GM19324 (cell line): ENCODE results near the gene FOXJ2.
"Not testable (repeated sequence)": the region's sequence is repeated elsewhere in the genome, so short reads cannot be mapped to it uniquely, and the experiment has no call there.

Experiments
- ATAC-seq: cut with Tn5 transposase; IDR thresholded peaks from one replicate; pipeline ENCODE4 v1.9.1; 2021; ENCODE audit warnings: mild to moderate bottlenecking, moderate library complexity; ENCODE audit not compliant: unreplicated experiment, low FRiP score

The FOXJ2 gene

DNA sequence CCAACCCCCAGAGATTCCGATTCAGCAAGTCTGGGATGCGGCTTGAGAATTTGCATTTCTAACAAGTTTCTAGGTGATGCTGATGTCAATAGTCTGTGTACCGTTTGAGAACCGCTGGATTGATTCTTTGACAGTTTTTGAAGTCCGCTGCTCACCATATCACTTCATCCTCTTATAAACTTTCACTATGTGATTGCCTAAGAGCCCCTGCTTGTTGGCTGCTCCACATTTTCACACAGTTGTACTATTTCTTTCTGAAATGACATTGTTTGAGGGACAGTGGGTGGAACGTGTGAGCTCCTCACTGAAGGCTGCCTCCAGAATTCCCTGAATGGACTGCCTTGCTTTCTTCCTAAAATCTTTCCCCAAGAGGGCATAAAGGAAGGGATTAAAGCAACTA, 26.0 kb downstream of the FOXJ2 start:
- no peak for ATAC-seq

DNA sequence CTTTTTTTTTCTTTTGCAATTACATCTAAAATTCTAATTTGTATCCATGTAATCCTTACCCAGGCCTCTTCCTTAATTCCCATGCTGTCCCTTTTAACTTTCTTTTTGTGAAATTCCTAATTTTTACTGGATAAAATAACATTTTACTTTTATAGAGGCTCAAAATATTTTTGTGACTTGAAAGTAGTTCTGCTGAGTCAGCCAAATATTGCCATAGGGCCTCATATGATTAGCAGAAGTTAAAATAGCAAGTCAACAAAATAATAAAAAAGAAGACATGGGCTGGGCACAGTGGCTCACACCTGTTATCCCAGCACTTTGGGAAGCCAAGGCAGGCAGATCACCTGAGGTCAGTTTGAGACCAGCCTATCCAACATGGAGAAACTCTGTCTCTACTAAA, 31.6 kb downstream of the FOXJ2 start:
- no peak for ATAC-seq

DNA sequence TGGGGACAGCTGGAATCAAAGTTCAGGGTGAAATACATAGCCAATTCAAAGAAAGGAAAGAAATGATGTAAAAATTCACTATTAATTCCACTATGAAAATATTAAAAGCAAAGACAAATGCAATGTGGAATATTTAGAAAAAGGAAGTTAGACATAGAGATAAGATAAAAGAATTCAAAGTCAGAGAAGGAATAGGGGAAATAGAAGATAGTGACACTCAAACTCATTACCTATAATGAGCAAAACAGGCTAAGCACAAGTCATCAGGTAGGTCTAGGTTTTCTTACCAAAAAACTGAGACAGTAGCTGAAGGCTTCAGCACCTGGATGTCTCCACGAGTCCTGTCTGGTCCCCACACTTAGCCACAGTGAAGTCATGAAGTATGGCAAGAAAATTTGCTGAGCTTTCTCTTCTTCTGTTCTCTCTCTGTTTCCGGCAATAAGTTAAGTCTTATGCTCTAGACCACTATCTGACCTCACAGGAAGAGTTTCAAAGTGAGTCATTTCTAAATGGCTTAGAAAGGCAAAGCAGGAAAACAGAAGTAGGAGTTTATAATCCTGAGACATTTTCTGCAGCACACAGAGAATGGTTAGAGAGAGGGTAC, 33.6 kb downstream of the FOXJ2 start, which contains the start of gene C3AR1:
Gene C3AR1 (minus strand): TSS at position 369 of the 604 bp plus-strand sequence. CDS start 6,174 bp downstream, outside the sequence.
- no peak for ATAC-seq

DNA sequence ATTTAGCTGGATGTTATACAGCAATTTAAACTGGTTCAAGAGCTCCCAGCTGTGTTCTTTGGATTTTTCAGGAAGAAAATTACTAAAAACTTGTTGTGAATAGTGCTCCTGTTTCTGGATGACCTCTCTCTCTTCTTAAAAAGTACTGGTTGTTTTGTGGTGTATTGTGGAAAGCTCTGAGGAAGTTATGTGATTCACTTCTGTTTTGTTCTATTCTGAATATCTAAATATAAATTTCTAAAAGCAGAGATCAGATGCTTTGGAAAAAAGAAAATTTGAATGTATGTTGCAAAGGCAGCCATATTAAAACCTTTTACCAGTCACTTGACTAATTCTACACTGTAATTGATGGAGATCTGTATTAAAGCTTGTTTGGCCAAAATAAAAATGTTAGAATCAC, 37.1 kb downstream of the FOXJ2 start:
- ATAC-seq, result no peak

DNA sequence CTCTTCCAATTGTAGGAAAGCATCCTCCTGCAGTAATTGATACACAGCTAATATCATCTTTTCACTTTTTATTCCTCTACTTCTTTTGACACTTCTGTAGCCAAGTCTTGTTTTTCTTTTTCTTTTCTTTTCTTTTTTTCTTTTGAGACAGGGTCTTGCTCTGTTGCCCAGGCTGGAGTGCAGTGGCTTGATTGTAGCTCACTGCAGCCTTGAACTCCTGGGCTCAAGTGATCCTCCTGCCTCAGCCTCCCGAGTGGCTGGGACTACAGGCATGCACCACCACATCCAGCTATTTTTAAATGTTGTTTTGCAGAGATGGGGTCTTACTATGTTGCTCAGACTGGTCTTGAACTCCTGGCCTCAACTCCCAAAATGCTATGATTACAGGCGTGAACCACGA, 39.3 kb downstream of the FOXJ2 start:
- not testable (repeated sequence) for ATAC-seq

DNA sequence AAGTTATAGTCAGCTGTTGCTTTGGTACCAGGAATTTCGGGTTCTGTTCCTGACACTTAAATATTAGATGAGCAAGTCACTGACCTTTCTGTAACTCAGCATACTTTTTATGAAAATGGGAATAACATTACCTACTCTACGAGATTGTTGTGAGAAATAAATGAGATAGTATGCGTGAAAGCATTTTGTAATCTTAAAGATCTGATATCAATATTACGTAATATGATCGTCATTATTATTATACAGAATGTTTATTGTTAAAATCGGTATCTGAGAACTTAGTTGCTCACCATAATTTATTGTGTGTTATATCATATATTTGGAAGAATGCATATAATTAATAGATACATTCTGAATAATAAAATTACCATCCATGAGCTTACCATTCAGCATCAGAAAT, 43.4 kb downstream of the FOXJ2 start:
- no peak for ATAC-seq

DNA sequence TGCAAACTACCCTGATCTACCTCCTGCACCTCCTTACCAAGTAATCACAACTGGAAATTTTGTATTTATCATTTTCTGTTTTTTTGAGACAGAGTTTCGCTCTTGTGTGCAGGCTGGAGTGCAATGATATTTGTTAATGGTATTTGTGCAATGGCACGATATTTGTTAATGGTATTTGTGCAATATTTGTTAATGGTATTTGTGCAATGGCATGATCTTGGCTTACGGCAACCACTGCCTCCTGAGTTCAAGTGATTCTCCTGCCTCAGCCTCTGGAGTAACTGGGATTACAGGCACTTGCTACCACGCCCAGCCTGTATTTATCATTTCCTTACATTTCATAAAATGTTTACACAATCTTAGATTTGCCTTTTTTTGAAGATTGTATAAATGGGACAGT, 43.9 kb downstream of the FOXJ2 start:
- no peak for ATAC-seq

DNA sequence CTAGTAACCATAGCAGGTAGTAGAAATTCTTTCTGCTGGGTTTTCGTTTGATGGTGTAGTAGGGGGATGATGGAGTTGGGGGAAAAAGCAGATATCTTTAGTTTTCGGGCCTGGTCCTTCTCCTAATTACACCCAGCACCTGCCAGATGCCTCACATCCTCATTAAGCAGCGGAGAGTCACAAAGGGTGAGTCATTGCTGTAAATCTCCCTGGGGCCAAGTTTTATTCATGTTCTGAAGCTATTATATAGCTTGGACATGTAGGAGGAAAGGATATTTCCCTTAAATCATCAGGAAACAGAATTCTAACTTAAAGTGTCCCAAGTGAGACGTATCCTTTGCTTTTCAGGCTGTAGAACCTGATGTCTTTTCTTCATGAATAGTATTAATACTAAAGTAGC, 44.7 kb downstream of the FOXJ2 start:
- no peak for ATAC-seq

DNA sequence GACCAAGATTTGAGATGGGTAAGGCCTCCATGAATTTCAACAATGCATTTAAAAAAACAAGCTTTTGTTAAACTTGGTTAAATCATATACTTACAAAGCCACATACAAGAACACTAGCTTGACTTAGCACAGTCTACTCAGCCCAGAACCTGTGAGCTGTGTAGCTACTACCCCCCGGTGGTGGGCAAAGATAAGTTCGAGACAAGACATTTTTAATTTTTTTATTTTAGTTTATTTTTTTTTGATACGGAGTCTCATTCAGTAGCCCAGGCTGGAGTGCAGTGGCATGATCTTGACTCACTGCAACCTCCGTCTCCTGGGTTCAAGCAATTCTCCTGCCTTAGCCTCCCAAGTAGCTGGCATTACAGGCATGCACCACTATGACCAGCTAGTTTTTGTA, 45.9 kb downstream of the FOXJ2 start:
- no peak for ATAC-seq

DNA sequence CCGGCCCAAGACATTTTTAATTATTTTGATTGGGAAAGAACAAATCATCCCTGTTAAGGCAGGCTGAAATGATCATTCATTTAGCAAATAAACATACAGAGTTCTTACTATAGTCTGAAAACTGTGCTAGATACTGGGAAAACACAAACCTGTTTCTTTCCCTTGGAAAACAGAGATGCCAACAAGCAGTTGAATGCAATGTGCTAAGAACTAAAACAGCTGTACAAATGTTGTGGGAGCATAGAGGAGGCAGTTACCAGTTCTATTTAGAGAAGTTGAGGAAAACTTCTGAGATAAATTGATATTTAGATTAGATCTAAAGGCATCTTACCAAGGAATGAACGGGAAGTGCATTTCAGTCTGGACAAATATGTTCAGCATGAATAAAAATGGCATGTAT, 46.4 kb downstream of the FOXJ2 start:
- no peak for ATAC-seq

DNA sequence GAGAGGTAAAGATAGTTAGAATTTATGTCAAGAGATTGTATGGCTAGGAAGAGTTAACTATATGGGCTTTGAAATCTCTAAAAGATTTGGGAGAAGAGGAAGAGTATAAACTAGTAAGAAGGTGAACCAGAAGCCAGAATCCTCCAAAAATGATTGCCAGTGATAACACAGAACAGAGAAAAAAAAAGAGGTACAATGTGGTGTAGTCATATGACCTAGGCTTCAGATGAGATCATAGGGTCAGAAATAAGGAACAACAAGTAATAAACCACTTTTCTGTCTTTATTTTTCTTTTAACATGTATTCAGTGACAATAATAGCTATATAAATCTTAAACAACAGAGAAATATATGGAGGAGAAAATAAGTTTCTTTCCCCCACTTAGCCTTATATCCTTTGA, 47.6 kb downstream of the FOXJ2 start:
- no peak for ATAC-seq

DNA sequence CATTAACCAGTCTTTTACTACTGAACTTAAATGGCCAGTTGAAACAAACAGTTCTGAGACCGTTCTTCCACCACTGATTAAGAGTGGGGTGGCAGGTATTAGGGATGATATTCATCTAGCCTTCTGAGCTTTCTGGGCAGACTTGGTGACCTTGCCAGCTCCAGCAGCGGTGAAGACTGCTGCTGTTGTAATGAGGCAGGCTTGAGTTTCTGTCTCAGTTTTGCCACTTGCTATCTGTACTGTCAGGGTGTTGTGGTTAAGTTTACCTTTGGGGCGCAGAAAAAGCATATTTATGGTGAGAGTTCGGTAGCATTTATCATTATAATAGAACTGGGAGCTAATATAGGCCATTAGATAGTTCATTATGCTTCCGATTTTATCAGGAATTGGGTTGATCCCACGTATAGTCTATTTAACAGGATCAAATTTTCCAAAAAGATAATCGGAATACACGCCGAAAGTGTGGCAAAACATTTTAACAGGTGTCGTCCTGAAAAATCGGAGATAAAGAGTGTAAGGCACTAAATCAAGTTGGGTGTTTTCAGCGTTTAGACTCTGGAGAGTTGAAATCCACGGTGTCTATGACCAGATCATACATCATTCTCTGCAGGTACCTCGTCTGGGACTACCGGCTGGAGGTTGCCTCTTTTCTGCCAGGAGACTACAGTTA, 48.9 kb downstream of the FOXJ2 start:
- no peak for ATAC-seq

DNA sequence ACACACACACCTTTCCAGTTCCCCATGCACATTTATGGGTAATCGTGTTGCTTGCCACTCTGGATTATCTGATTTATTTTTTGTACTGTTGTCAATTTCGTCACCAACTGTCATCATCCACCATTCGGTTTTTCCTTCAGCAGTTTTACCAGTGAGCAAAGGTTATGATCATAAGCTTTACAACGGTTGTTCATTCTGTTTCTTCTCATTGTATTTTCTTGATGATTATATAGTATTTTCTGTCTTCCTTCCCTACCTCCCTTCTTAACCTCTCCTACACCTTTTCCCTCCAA, 50.2 kb downstream of the FOXJ2 start:
- no peak for ATAC-seq

DNA sequence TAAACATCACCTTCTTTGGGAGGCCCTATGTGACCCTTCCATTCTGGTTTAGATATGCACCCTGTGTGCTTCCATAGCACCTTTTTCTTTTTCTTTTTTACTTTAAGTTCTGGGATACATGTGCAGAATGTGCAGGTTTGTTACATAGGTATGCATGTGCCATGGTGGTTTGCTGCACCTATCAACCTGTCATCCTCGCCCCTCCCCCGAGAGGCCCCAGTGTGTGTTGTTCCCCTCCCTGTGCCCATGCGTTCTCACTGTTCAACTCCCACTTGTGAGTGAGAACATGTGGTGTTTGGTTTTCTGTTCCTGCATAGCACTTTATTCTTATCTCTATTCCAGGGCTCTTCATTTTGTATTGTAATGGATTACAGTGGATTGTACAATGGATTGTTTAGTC, 51.8 kb downstream of the FOXJ2 start:
- not testable (repeated sequence) for ATAC-seq

DNA sequence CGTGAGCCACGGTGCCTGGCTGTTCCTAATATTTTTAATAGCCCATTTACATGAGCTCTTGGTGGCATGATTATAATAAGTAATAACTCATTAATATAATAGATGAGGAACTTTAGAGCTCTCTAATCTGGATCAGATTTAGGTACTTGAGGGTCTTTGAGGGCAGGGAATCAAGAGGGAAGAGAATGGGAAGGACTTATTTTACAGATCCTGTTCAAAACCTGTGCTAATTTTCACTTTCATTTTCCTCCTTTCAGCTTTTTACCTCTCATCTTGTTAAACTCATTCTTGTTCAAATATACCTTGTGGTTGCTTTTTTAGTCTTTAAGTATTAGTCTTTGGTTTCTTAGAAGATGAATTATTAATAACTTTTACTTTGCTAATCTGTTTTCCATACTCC, 55.1 kb downstream of the FOXJ2 start:
- ATAC-seq, result no peak

DNA sequence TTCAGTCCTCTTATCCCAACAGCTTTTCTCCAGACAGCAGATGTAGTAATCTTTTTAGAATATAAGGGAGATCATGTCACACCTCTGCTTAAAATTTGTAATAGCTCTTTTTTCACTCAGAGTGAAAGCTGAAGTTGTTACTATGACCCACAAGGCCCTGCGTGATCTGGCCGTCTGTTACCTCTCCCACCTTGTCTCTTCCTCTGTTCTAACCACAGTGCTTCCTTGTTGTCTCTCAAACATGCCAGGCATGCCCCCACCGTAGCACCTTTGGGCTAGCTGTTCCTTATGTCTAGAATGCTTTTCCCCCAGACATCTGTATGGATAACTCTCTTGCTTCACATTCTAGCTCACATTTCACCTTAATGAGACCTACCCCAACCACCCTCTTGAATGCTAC, 56.1 kb downstream of the FOXJ2 start:
- no peak for ATAC-seq

DNA sequence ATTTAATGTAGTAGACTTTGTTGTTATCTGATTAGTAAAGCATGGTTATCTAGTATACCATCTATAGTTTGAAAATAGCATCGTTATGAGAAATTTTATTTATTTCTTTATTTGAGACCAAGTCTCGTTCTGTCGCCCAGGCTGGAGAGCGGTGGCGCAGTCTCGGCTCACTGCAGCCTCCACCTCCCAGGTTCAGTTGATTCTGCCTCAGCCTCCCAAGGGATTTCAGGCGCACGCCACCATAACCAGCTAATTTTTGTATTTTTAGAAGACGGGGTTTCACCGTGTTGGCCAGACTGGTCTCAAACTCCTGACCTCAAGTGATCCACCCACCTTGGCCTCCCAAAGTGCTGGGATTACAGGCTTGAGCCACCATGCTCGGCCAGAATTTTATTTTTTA, 56.8 kb downstream of the FOXJ2 start:
- not testable (repeated sequence) for ATAC-seq

DNA sequence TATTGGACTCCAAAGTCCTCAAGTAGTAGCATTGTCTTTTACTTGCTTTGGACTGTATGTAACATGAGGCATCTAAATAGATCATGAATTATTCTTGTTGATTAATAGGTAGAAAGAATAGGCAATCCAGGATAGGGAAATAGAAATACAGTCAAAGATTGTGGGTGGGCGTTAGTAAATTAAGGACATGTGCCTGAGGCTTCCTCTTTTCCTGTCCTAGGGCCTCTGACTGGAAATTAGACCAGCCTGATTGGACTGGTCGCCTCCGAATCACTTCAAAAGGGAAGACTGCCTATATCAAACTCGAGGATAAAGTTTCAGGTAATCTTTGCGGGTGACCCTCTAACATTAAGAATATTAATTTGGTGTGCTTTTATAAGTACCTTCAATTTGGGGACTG, 57.2 kb downstream of the FOXJ2 start:
- ATAC-seq, result no peak

DNA sequence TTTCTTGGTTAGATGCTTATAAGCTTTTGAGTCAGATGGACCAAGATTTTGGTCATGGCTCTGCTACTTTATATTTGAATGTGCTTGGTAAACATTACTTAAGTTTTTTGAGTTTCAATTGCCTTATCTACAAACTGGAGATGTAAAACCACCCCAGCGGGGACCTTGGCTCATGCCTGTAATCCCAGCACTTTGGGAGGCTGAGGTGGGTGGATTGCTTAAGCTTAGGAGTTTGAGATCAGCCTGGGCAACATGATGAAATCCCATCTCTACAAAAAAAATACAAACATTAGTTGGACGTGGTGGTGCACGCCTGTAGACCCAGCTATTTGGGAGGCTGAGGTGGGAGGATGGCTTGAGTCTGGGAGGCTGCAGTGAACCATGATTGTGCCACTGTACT, 60.8 kb downstream of the FOXJ2 start:
- no peak for ATAC-seq

DNA sequence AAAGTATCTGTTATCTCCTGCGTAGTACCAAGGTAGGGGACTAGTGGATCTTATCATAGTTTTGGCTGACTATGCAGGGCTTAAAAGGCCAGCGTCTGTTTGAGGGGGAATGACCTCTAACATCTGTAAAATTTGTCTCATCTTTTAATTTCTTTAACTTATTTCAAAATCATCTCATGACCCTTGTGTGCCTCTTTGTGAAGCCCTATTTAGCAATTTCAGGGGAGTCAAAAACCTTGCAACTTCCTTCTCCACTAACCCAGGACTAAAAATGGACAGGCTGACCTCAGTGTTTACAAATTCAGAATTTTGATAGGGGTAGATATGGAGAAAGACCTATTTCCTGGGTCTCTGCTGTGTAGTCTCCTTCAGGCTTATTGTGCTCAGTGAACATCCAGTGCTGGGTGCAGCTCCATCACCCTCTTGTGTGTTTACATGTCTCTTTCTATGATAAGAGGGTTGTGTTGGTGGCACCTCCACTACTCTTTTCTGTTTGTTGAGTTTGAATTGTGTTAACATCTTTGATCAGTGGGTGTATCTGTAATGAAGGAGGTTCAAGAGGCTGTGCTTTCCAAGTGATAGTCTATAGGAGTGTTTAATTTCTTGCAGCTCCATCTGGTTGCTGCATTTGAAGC, 63.9 kb downstream of the FOXJ2 start:
- no peak for ATAC-seq

DNA sequence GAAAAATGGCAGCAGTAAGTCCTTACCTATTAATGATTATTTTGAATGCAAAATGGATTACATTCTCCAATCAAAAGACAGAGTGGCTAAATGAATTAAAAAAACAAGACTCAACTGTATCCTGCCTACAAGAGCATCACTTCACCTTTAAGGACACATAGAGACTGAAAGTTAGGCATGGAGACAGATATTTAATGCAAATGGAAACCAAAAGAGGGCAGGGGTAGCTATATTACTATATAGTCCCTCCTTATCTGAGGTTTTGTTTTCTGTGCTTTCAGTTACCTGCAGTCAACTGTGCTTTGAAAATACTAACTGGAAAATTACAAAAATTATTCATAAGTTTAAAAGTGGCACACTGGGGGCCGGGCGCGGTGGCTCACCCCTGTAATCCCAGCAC, 66.7 kb downstream of the FOXJ2 start:
- no peak for ATAC-seq
